ENCODE results near the gene PHIP. TPM values are rescaled to one million over a fixed set of nuclear protein-coding genes. Genes with fewer than 3 reads are reported as not detected.

Gene PHIP
- total RNA-seq, 1 donor from 2014 or later = 29.6 TPM

- H3K4me1 Mint-ChIP-seq (ENCODE audit: low read depth, unreplicated experiment) = peaks cover 7% of the 10 kb centered on the region
- Histone ChIP-seq H3K79me2 (ENCODE audit: insufficient read depth, low read length) (no peaks in the 10 kb centered on the region), H3K27ac (ENCODE audit: low read depth, low read length) (peak overlapping the region; percentile 24), H3K4me3 (ENCODE audit: insufficient read depth, low read depth, low read length) (no peak overlapping the region), H2AFZ (ENCODE audit: low read depth, low read length) (no peak overlapping the region), H4K20me1 (ENCODE audit: insufficient read depth, low read length) (no peaks in the 10 kb centered on the region), H3K4me2 (ENCODE audit: low read length) (peak overlapping the region; percentile 47), H3K4me1 (ENCODE audit: insufficient read depth, low read length) (peaks cover 7% of the 10 kb centered on the region), H3K36me3 (ENCODE audit: insufficient read depth, low read length) (peaks cover 32% of the 10 kb centered on the region), H3K9me3 (ENCODE audit: insufficient read depth, low read depth, low read length) (peaks cover 5% of the 10 kb centered on the region), H3K27me3 (ENCODE audit: insufficient read depth, low read length) (no peaks in the 10 kb centered on the region), H3K9ac (ENCODE audit: low read length) (no peak overlapping the region)
- TF ChIP-seq EZH2 (IDR thresholded peaks at IDR 0.05; ENCODE audit: insufficient read depth, low read length) (no peak), CTCF (IDR thresholded peaks at IDR 0.05; ENCODE audit: insufficient read depth, low read depth, low read length) (no peak)
- H3K36me3 Mint-ChIP-seq (ENCODE audit: low read depth, unreplicated experiment) = peaks cover 34% of the 10 kb centered on the region
- no peak overlapping the region for H3K4me3 Mint-ChIP-seq (ENCODE audit: unreplicated experiment)
- H3K27ac Mint-ChIP-seq (ENCODE audit: unreplicated experiment) = no peak overlapping the region
- DNase-seq (ENCODE audit: low read depth) (peak; percentile 48), FAIRE-seq (no peak)
- H3K27me3 Mint-ChIP-seq (ENCODE audit: low read depth, unreplicated experiment) = no peaks in the 10 kb centered on the region
- H3K9me3 Mint-ChIP-seq (ENCODE audit: unreplicated experiment) = peaks cover 10% of the 10 kb centered on the region
These were observed 130.1 kb downstream of the PHIP start for GRCh38 chr6:78947962-78948361.

- Histone ChIP-seq H3K4me1 (ENCODE audit: insufficient read depth, low read length) (peaks cover 7% of the 10 kb centered on the region), H3K36me3 (ENCODE audit: insufficient read depth, low read length) (peaks cover 32% of the 10 kb centered on the region), H3K27me3 (ENCODE audit: insufficient read depth, low read length) (no peaks in the 10 kb centered on the region), H2AFZ (ENCODE audit: low read depth, low read length) (no peak overlapping the region), H4K20me1 (ENCODE audit: insufficient read depth, low read length) (no peaks in the 10 kb centered on the region), H3K27ac (ENCODE audit: low read depth, low read length) (peak overlapping the region; percentile 24), H3K9ac (ENCODE audit: low read length) (no peak overlapping the region), H3K9me3 (ENCODE audit: insufficient read depth, low read depth, low read length) (peaks cover 5% of the 10 kb centered on the region), H3K4me2 (ENCODE audit: low read length) (peak overlapping the region; percentile 47), H3K79me2 (ENCODE audit: insufficient read depth, low read length) (no peaks in the 10 kb centered on the region), H3K4me3 (ENCODE audit: insufficient read depth, low read depth, low read length) (no peak overlapping the region)
- Mint-ChIP-seq H3K27ac (ENCODE audit: unreplicated experiment) (no peak overlapping the region), H3K9me3 (ENCODE audit: unreplicated experiment) (peaks cover 10% of the 10 kb centered on the region), H3K4me3 (ENCODE audit: unreplicated experiment) (no peak overlapping the region), H3K4me1 (ENCODE audit: low read depth, unreplicated experiment) (peaks cover 7% of the 10 kb centered on the region), H3K27me3 (ENCODE audit: low read depth, unreplicated experiment) (no peaks in the 10 kb centered on the region), H3K36me3 (ENCODE audit: low read depth, unreplicated experiment) (peaks cover 31% of the 10 kb centered on the region)
- no peak for FAIRE-seq
- TF ChIP-seq CTCF (IDR thresholded peaks at IDR 0.05; ENCODE audit: insufficient read depth, low read depth, low read length) (no peak), EZH2 (IDR thresholded peaks at IDR 0.05; ENCODE audit: insufficient read depth, low read length) (no peak)
- DNase-seq (ENCODE audit: low read depth) = peak; percentile 41
These were observed 130.5 kb downstream of the PHIP start for GRCh38 chr6:78947529-78947928.

- H3K9me3 Mint-ChIP-seq (ENCODE audit: unreplicated experiment) = no peaks in the 10 kb centered on the region
- H3K9ac ChIP-seq (ENCODE audit: low read length) = no peak overlapping the region
- TF ChIP-seq CTCF (IDR thresholded peaks at IDR 0.05; ENCODE audit: insufficient read depth, low read depth, low read length) (no peak), EZH2 (IDR thresholded peaks at IDR 0.05; ENCODE audit: insufficient read depth, low read length) (no peak)
- H3K4me1 Mint-ChIP-seq (ENCODE audit: low read depth, unreplicated experiment) = peaks cover 2% of the 10 kb centered on the region
- no peak for FAIRE-seq
- no peaks in the 10 kb centered on the region for H3K79me2 ChIP-seq (ENCODE audit: insufficient read depth, low read length)
- H3K27me3 Mint-ChIP-seq (ENCODE audit: low read depth, unreplicated experiment) = no peaks in the 10 kb centered on the region
- DNase-seq (ENCODE audit: low read depth) = peak; percentile 10
- no peak overlapping the region for H3K4me2 ChIP-seq (ENCODE audit: low read length)
- no peaks in the 10 kb centered on the region for H3K4me1 ChIP-seq (ENCODE audit: insufficient read depth, low read length)
- H3K27ac Mint-ChIP-seq (ENCODE audit: unreplicated experiment) = no peak overlapping the region
- no peak overlapping the region for H2AFZ ChIP-seq (ENCODE audit: low read depth, low read length)
- H3K36me3 ChIP-seq (ENCODE audit: insufficient read depth, low read length) = peaks cover 29% of the 10 kb centered on the region
- H3K9me3 ChIP-seq (ENCODE audit: insufficient read depth, low read depth, low read length) = no peaks in the 10 kb centered on the region
- H3K36me3 Mint-ChIP-seq (ENCODE audit: low read depth, unreplicated experiment) = peaks cover 14% of the 10 kb centered on the region
- no peak overlapping the region for H3K27ac ChIP-seq (ENCODE audit: low read depth, low read length)
- no peaks in the 10 kb centered on the region for H3K27me3 ChIP-seq (ENCODE audit: insufficient read depth, low read length)
- no peaks in the 10 kb centered on the region for H4K20me1 ChIP-seq (ENCODE audit: insufficient read depth, low read length)
- no peak overlapping the region for H3K4me3 Mint-ChIP-seq (ENCODE audit: unreplicated experiment)
- H3K4me3 ChIP-seq (ENCODE audit: insufficient read depth, low read depth, low read length) = no peak overlapping the region
These were observed 135.6 kb downstream of the PHIP start for GRCh38 chr6:78942446-78942845.

Data from astrocyte (in vitro differentiated cells and primary cell).